Ovary (tissue), 9 donors: ENCODE data around the gene ARHGAP18. TPM values are rescaled to one million over a fixed set of nuclear protein-coding genes. Genes with fewer than 3 reads are reported as not detected.

Experiments
- DNase-seq, 5 donors: peaks; one replicate each; pipeline ENCODE4 v3.0.0-alpha.2; 2019 to 2020
- H3K27ac ChIP-seq, 2 donors: fragments of 200-600 bp; one replicate each; pipeline versions ENCODE4 v1.5.1 to v1.8.0; 2019 to 2022
- H3K27me3 ChIP-seq: fragments of 200-600 bp; one replicate; pipeline ENCODE4 v1.8.0; 2022
- H3K36me3 ChIP-seq: fragments of 200-600 bp; sonication (generic); one replicate; pipeline ENCODE4 v1.5.1; 2019
- H3K4me1 ChIP-seq: one replicate; pipeline ENCODE4 v1.8.1; 2013; ENCODE audit warnings: mild to moderate bottlenecking, moderate library complexity; ENCODE audit not compliant: insufficient read depth
- H3K4me3 ChIP-seq: fragments of 200-600 bp; sonication (generic); one replicate; pipeline ENCODE4 v1.5.1; 2017
- H3K9me3 ChIP-seq, 2 donors: fragments of 200-600 bp in 1 of 2; sonication (generic) in 1 of 2; one replicate each; pipeline versions ENCODE4 v1.5.1 to v1.8.1; 2013 to 2019; ENCODE audit warnings: mild to moderate bottlenecking in 1 of 2, moderate library complexity in 1 of 2
- CTCF ChIP-seq, 3 donors: fragments of 450-650 bp in 2 of 3; fragments of 200-600 bp in 1 of 3; IDR thresholded peaks; one replicate each; pipeline versions ENCODE4 v1.5.1 to v1.8.0; 2016 to 2022; ENCODE audit warnings: antibody characterized with exemption in 3 of 3, mild to moderate bottlenecking in 1 of 3
- EP300 ChIP-seq: sonication (generic); formaldehyde crosslinking; IDR thresholded peaks from one replicate; pipeline ENCODE4 v1.6.1; 2017; ENCODE audit warnings: antibody characterized with exemption
- POLR2A ChIP-seq: fragments of 450-650 bp; IDR thresholded peaks from one replicate; pipeline ENCODE4 v1.6.1; 2017; ENCODE audit warnings: antibody characterized with exemption, mild to moderate bottlenecking, moderate library complexity
- WGBS, 3 donors: extraction: QIAGEN DNeasy Blood & Tissue Kit in 1 of 3; methylation state at CpG; one replicate each; pipeline versions ENCODE4 v1.1.5 to v1.1.7; 2013 to 2017; 5-methylcytosine and 5-hydroxymethylcytosine counted together
- intact Hi-C, 4 donors: fragments of 100-400 bp; cut with DNase I; formaldehyde crosslinking; loops; one replicate each; pipeline versions ENCODE4 v1.11.0 to v1.15.1; 2022 to 2023
- polyA plus RNA-seq, 2 donors: library from polyadenylated mRNA; stranded (reverse); fragments of 200-250 nt in 1 of 2; fragments of 350-450 nt in 1 of 2; fragmentation: Illumina TruSeq in 1 of 2; extraction: RNeasy Lipid Tissue Mini Kit (QIAGEN cat#74804) in 1 of 2; gene quantifications; one replicate each; pipeline ENCODE4 v1.2.3, GENCODE V29; 2013 to 2014
- total RNA-seq, 7 donors: library from RNA; depleted of rRNA in 2 of 7; stranded (reverse); fragments of >200 nt in 2 of 7; fragmentation: NEBNext Ultra II Directional in 3 of 7; extraction: Animal tissue kit (Norgen Biotek cat#: 25700) in 3 of 7; gene quantifications; one replicate each; pipeline versions ENCODE4 v1.1.0 to v1.2.4, GENCODE V29; 2016 to 2023
- donor health status: DM: no; HTN: no; CAD: no; lungs with moderate emphysema.
- donor health status: DM: no; HTN: no; CAD: no.
- donor health status: Bipolar disorder and iron deficiency.
- donor health status: DM: yes; HTN: yes; CAD: no.
- donor health status: DM: no; HTN: no; CAD: no.
- donor health status: DM: yes; HTN: yes; CAD: no.

ARHGAP18 gene
- total and polyA plus RNA-seq, 9 donors: 4.4 to 35.3 (median 9.6) TPM

GRCh38 chr6:129707882-129708495 lies 2.0 kb downstream of the ARHGAP18 start:
- H3K36me3 ChIP-seq: no peaks in the 10 kb centered on the region
- intact Hi-C loops: no loop called here
- TF ChIP-seq CTCF (IDR thresholded peaks at IDR 0.05) (no peak), POLR2A (no peak), EP300 (no peak)
- no peak overlapping the region for H3K4me3 ChIP-seq
- no peak overlapping the region for H3K27ac ChIP-seq
- DNase-seq: no peak
- no peaks in the 10 kb centered on the region for H3K27me3 ChIP-seq
- WGBS, 3 donors: 81 to 87% (median 84%) methylated on average over 8 of the region's 8 CpGs
- no peaks in the 10 kb centered on the region for H3K9me3 ChIP-seq
- peaks cover 3% of the 10 kb centered on the region for H3K4me1 ChIP-seq

- WGBS, 3 donors: 94 to 97% (median 97%) methylated on average over 6 of the region's 6 CpGs
These were observed 2.9 kb downstream of the ARHGAP18 start for GRCh38 chr6:129707028-129707427.

GRCh38 chr6:129705212-129705611 lies 4.8 kb downstream of the ARHGAP18 start:
- Histone ChIP-seq H3K27me3 (no peaks in the 10 kb centered on the region), H3K4me3 (no peak overlapping the region), H3K36me3 (no peaks in the 10 kb centered on the region), H3K4me1 (peaks cover 3% of the 10 kb centered on the region), H3K9me3 (no peaks in the 10 kb centered on the region), H3K27ac (no peak overlapping the region)
- no peak for TF ChIP-seq CTCF (IDR thresholded peaks at IDR 0.05)
- TF ChIP-seq POLR2A: no peak
- no peak for TF ChIP-seq EP300
- DNase-seq: no peak
- intact Hi-C loops: no loop called here

More at GRCh38 chr6:129707028-129707427, 2.9 kb downstream of the ARHGAP18 start:
- no peak for DNase-seq
- TF ChIP-seq EP300: no peak
- no peak for TF ChIP-seq CTCF (IDR thresholded peaks at IDR 0.05)
- no peak for TF ChIP-seq POLR2A
- H3K4me3 ChIP-seq: no peak overlapping the region
- intact Hi-C loops: no loop called here
- H3K27ac ChIP-seq: no peak overlapping the region
- H3K9me3 ChIP-seq: no peaks in the 10 kb centered on the region
- H3K4me1 ChIP-seq: peaks cover 3% of the 10 kb centered on the region
- H3K27me3 ChIP-seq: no peaks in the 10 kb centered on the region
- H3K36me3 ChIP-seq: no peaks in the 10 kb centered on the region

GRCh38 chr6:129704708-129705107 lies 5.3 kb downstream of the ARHGAP18 start:
- TF ChIP-seq POLR2A: no peak
- no peak for TF ChIP-seq CTCF (IDR thresholded peaks at IDR 0.05)
- TF ChIP-seq EP300: no peak
- Histone ChIP-seq H3K4me3 (no peak overlapping the region), H3K4me1 (peaks cover 3% of the 10 kb centered on the region), H3K9me3 (no peaks in the 10 kb centered on the region), H3K27ac (no peak overlapping the region), H3K36me3 (no peaks in the 10 kb centered on the region), H3K27me3 (no peaks in the 10 kb centered on the region)
- DNase-seq: no peak
- intact Hi-C loops: no loop called here
